ENCODE measurements around the gene XYLT1.

DNA sequence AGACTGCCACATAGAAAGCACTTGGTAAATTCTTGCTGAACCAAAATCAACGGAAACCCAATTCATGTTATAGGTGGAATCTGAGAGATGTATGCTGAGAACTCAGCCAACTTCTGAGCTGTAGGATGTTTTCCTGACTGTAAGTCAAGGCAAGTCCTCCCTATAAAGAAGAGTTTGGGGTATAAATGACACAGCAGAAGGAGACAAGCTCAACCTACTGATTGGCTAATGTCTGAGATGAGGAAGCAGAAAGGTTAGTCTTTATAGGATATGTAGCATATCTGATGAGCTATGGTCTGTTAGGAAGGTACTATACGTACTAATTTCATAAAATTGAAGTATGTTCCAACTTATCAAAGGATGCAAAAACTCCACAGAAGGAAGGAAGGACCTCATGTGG lies 99.5 kb downstream of the XYLT1 start:
- TF ChIP-seq, protein P1, sequence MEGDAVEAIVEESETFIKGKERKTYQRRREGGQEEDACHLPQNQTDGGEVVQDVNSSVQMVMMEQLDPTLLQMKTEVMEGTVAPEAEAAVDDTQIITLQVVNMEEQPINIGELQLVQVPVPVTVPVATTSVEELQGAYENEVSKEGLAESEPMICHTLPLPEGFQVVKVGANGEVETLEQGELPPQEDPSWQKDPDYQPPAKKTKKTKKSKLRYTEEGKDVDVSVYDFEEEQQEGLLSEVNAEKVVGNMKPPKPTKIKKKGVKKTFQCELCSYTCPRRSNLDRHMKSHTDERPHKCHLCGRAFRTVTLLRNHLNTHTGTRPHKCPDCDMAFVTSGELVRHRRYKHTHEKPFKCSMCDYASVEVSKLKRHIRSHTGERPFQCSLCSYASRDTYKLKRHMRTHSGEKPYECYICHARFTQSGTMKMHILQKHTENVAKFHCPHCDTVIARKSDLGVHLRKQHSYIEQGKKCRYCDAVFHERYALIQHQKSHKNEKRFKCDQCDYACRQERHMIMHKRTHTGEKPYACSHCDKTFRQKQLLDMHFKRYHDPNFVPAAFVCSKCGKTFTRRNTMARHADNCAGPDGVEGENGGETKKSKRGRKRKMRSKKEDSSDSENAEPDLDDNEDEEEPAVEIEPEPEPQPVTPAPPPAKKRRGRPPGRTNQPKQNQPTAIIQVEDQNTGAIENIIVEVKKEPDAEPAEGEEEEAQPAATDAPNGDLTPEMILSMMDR (IDR thresholded peaks at IDR 0.05) = no peak
- no peak for TF ChIP-seq POLR2AphosphoS5 (IDR thresholded peaks at IDR 0.05)
